ENCODE measurements around the gene SPOCK1.

SPOCK1 gene

GRCh38 chr5:137432376-137432775 is 66.8 kb downstream of the SPOCK1 start:
- Histone ChIP-seq H3K9ac (ENCODE audit: low read depth in 1 of 2, low read length in 2 of 2) (no peak overlapping the region), H3K36me3 (ENCODE audit: control insufficient read depth in 1 of 2, insufficient read depth in 2 of 2, low read length in 2 of 2) (no peaks in the 10 kb centered on the region), H3K27me3 (ENCODE audit: control insufficient read depth in 1 of 2, insufficient read depth in 2 of 2, low read length in 2 of 2) (no peaks in the 10 kb centered on the region), H3K4me1 (ENCODE audit: control insufficient read depth in 1 of 2, insufficient read depth in 2 of 2, low read length in 2 of 2) (no peaks in the 10 kb centered on the region), H3K27ac (ENCODE audit: low read depth, low read length) (no peak overlapping the region), H3K9me3 (ENCODE audit: control insufficient read depth in 1 of 2, low read length in 2 of 2) (no peaks in the 10 kb centered on the region), H3K4me3 (ENCODE audit: low read depth in 1 of 2, low read length in 2 of 2) (no peak overlapping the region)

GRCh38 chr5:137431051-137431450 is 68.1 kb downstream of the SPOCK1 start:
- H3K27me3 ChIP-seq (ENCODE audit: control insufficient read depth in 1 of 2, insufficient read depth in 2 of 2, low read length in 2 of 2): no peaks in the 10 kb centered on the region

GRCh38 chr5:137415231-137415681 is 83.9 kb downstream of the SPOCK1 start:
- H3K36me3 ChIP-seq (ENCODE audit: control insufficient read depth in 1 of 2, insufficient read depth in 2 of 2, low read length in 2 of 2): no peaks in the 10 kb centered on the region
- H3K27ac ChIP-seq (ENCODE audit: low read depth, low read length): no peak overlapping the region
- no peaks in the 10 kb centered on the region for H3K4me1 ChIP-seq (ENCODE audit: control insufficient read depth in 1 of 2, insufficient read depth in 2 of 2, low read length in 2 of 2)

More at GRCh38 chr5:137431051-137431450, 68.1 kb downstream of the SPOCK1 start:
- H3K4me1 ChIP-seq (ENCODE audit: control insufficient read depth in 1 of 2, insufficient read depth in 2 of 2, low read length in 2 of 2): no peaks in the 10 kb centered on the region
- no peak overlapping the region for H3K9ac ChIP-seq (ENCODE audit: low read depth in 1 of 2, low read length in 2 of 2)
- no peak overlapping the region for H3K27ac ChIP-seq (ENCODE audit: low read depth, low read length)
- no peaks in the 10 kb centered on the region for H3K36me3 ChIP-seq (ENCODE audit: control insufficient read depth in 1 of 2, insufficient read depth in 2 of 2, low read length in 2 of 2)
- no peaks in the 10 kb centered on the region for H3K9me3 ChIP-seq (ENCODE audit: control insufficient read depth in 1 of 2, low read length in 2 of 2)
- H3K4me3 ChIP-seq (ENCODE audit: low read depth in 1 of 2, low read length in 2 of 2): no peak overlapping the region

GRCh38 chr5:137414112-137414755 is 84.9 kb downstream of the SPOCK1 start:
- H3K4me3 ChIP-seq (ENCODE audit: low read depth in 1 of 2, low read length in 2 of 2): no peak overlapping the region
- no peaks in the 10 kb centered on the region for H3K27me3 ChIP-seq (ENCODE audit: control insufficient read depth in 1 of 2, insufficient read depth in 2 of 2, low read length in 2 of 2)
- H3K9me3 ChIP-seq (ENCODE audit: control insufficient read depth in 1 of 2, low read length in 2 of 2): no peaks in the 10 kb centered on the region
- H3K9ac ChIP-seq (ENCODE audit: low read depth in 1 of 2, low read length in 2 of 2): no peak overlapping the region
- H3K36me3 ChIP-seq (ENCODE audit: control insufficient read depth in 1 of 2, insufficient read depth in 2 of 2, low read length in 2 of 2): no peaks in the 10 kb centered on the region
- H3K4me1 ChIP-seq (ENCODE audit: control insufficient read depth in 1 of 2, insufficient read depth in 2 of 2, low read length in 2 of 2): no peaks in the 10 kb centered on the region
- H3K27ac ChIP-seq (ENCODE audit: low read depth, low read length): no peak overlapping the region

More at GRCh38 chr5:137415231-137415681, 83.9 kb downstream of the SPOCK1 start:
- Histone ChIP-seq H3K4me3 (ENCODE audit: low read depth in 1 of 2, low read length in 2 of 2) (no peak overlapping the region), H3K9me3 (ENCODE audit: control insufficient read depth in 1 of 2, low read length in 2 of 2) (no peaks in the 10 kb centered on the region), H3K9ac (ENCODE audit: low read depth in 1 of 2, low read length in 2 of 2) (no peak overlapping the region), H3K27me3 (ENCODE audit: control insufficient read depth in 1 of 2, insufficient read depth in 2 of 2, low read length in 2 of 2) (no peaks in the 10 kb centered on the region)

- no peak overlapping the region for H3K4me3 ChIP-seq (ENCODE audit: low read depth in 1 of 2, low read length in 2 of 2)
- H3K9ac ChIP-seq (ENCODE audit: low read depth in 1 of 2, low read length in 2 of 2): no peak overlapping the region
- no peaks in the 10 kb centered on the region for H3K27me3 ChIP-seq (ENCODE audit: control insufficient read depth in 1 of 2, insufficient read depth in 2 of 2, low read length in 2 of 2)
- H3K9me3 ChIP-seq (ENCODE audit: control insufficient read depth in 1 of 2, low read length in 2 of 2): no peaks in the 10 kb centered on the region
- no peaks in the 10 kb centered on the region for H3K36me3 ChIP-seq (ENCODE audit: control insufficient read depth in 1 of 2, insufficient read depth in 2 of 2, low read length in 2 of 2)
- no peak overlapping the region for H3K27ac ChIP-seq (ENCODE audit: low read depth, low read length)
- H3K4me1 ChIP-seq (ENCODE audit: control insufficient read depth in 1 of 2, insufficient read depth in 2 of 2, low read length in 2 of 2): no peaks in the 10 kb centered on the region
These were observed 87.0 kb downstream of the SPOCK1 start for GRCh38 chr5:137412136-137412535.

- Histone ChIP-seq H3K4me1 (ENCODE audit: control insufficient read depth in 1 of 2, insufficient read depth in 2 of 2, low read length in 2 of 2) (no peaks in the 10 kb centered on the region), H3K36me3 (ENCODE audit: control insufficient read depth in 1 of 2, insufficient read depth in 2 of 2, low read length in 2 of 2) (no peaks in the 10 kb centered on the region), H3K27ac (ENCODE audit: low read depth, low read length) (no peak overlapping the region), H3K9me3 (ENCODE audit: control insufficient read depth in 1 of 2, low read length in 2 of 2) (no peaks in the 10 kb centered on the region), H3K4me3 (ENCODE audit: low read depth in 1 of 2, low read length in 2 of 2) (no peak overlapping the region), H3K9ac (ENCODE audit: low read depth in 1 of 2, low read length in 2 of 2) (no peak overlapping the region), H3K27me3 (ENCODE audit: control insufficient read depth in 1 of 2, insufficient read depth in 2 of 2, low read length in 2 of 2) (no peaks in the 10 kb centered on the region)
These were observed 88.7 kb downstream of the SPOCK1 start for GRCh38 chr5:137410234-137411010.

- no peak overlapping the region for H3K4me3 ChIP-seq (ENCODE audit: low read depth in 1 of 2, low read length in 2 of 2)
These were observed 89.4 kb downstream of the SPOCK1 start for GRCh38 chr5:137409736-137410135.

GRCh38 chr5:137407090-137407489 is 92.0 kb downstream of the SPOCK1 start:
- H3K27ac ChIP-seq (ENCODE audit: low read depth, low read length): no peak overlapping the region
- H3K4me1 ChIP-seq (ENCODE audit: control insufficient read depth in 1 of 2, insufficient read depth in 2 of 2, low read length in 2 of 2): no peaks in the 10 kb centered on the region
- H3K9ac ChIP-seq (ENCODE audit: low read depth in 1 of 2, low read length in 2 of 2): no peak overlapping the region

More at GRCh38 chr5:137409736-137410135, 89.4 kb downstream of the SPOCK1 start:
- Histone ChIP-seq H3K27ac (ENCODE audit: low read depth, low read length) (no peak overlapping the region), H3K9me3 (ENCODE audit: control insufficient read depth in 1 of 2, low read length in 2 of 2) (no peaks in the 10 kb centered on the region), H3K9ac (ENCODE audit: low read depth in 1 of 2, low read length in 2 of 2) (no peak overlapping the region), H3K27me3 (ENCODE audit: control insufficient read depth in 1 of 2, insufficient read depth in 2 of 2, low read length in 2 of 2) (no peaks in the 10 kb centered on the region), H3K36me3 (ENCODE audit: control insufficient read depth in 1 of 2, insufficient read depth in 2 of 2, low read length in 2 of 2) (no peaks in the 10 kb centered on the region), H3K4me1 (ENCODE audit: control insufficient read depth in 1 of 2, insufficient read depth in 2 of 2, low read length in 2 of 2) (no peaks in the 10 kb centered on the region)

GRCh38 chr5:137405393-137405792 is 93.7 kb downstream of the SPOCK1 start:
- H3K36me3 ChIP-seq (ENCODE audit: control insufficient read depth in 1 of 2, insufficient read depth in 2 of 2, low read length in 2 of 2): no peaks in the 10 kb centered on the region
- no peak overlapping the region for H3K4me3 ChIP-seq (ENCODE audit: low read depth in 1 of 2, low read length in 2 of 2)
- H3K4me1 ChIP-seq (ENCODE audit: control insufficient read depth in 1 of 2, insufficient read depth in 2 of 2, low read length in 2 of 2): no peaks in the 10 kb centered on the region
- H3K27ac ChIP-seq (ENCODE audit: low read depth, low read length): no peak overlapping the region
- H3K9me3 ChIP-seq (ENCODE audit: control insufficient read depth in 1 of 2, low read length in 2 of 2): no peaks in the 10 kb centered on the region
- no peaks in the 10 kb centered on the region for H3K27me3 ChIP-seq (ENCODE audit: control insufficient read depth in 1 of 2, insufficient read depth in 2 of 2, low read length in 2 of 2)
- no peak overlapping the region for H3K9ac ChIP-seq (ENCODE audit: low read depth in 1 of 2, low read length in 2 of 2)

More at GRCh38 chr5:137407090-137407489, 92.0 kb downstream of the SPOCK1 start:
- Histone ChIP-seq H3K27me3 (ENCODE audit: control insufficient read depth in 1 of 2, insufficient read depth in 2 of 2, low read length in 2 of 2) (no peaks in the 10 kb centered on the region), H3K36me3 (ENCODE audit: control insufficient read depth in 1 of 2, insufficient read depth in 2 of 2, low read length in 2 of 2) (no peaks in the 10 kb centered on the region), H3K4me3 (ENCODE audit: low read depth in 1 of 2, low read length in 2 of 2) (no peak overlapping the region), H3K9me3 (ENCODE audit: control insufficient read depth in 1 of 2, low read length in 2 of 2) (no peaks in the 10 kb centered on the region)

GRCh38 chr5:137403869-137404268 is 95.3 kb downstream of the SPOCK1 start:
- H3K27ac ChIP-seq (ENCODE audit: low read depth, low read length): no peak overlapping the region
- no peaks in the 10 kb centered on the region for H3K27me3 ChIP-seq (ENCODE audit: control insufficient read depth in 1 of 2, insufficient read depth in 2 of 2, low read length in 2 of 2)
- no peaks in the 10 kb centered on the region for H3K36me3 ChIP-seq (ENCODE audit: control insufficient read depth in 1 of 2, insufficient read depth in 2 of 2, low read length in 2 of 2)
- H3K4me3 ChIP-seq (ENCODE audit: low read depth in 1 of 2, low read length in 2 of 2): no peak overlapping the region
- H3K9ac ChIP-seq (ENCODE audit: low read depth in 1 of 2, low read length in 2 of 2): no peak overlapping the region
- H3K4me1 ChIP-seq (ENCODE audit: control insufficient read depth in 1 of 2, insufficient read depth in 2 of 2, low read length in 2 of 2): no peaks in the 10 kb centered on the region
- no peaks in the 10 kb centered on the region for H3K9me3 ChIP-seq (ENCODE audit: control insufficient read depth in 1 of 2, low read length in 2 of 2)

Data from duodenal mucosa (tissue), 2 donors.